Suprapubic skin (tissue), 4 donors: ENCODE measurements around the gene NR1H3. TPM values are rescaled to one million over a fixed set of nuclear protein-coding genes. Genes with fewer than 3 reads are reported as not detected.

ENCODE experiments used
- DNase-seq, 2 donors: peaks; one replicate each; pipeline ENCODE4 v3.0.0-alpha.2; 2019; ENCODE audit warnings: low spot score in 2 of 2
- H3K27ac ChIP-seq: fragments of 200-600 bp; sonication (generic); one replicate; pipeline ENCODE4 v1.5.1; 2019
- H3K27me3 ChIP-seq: fragments of 200-600 bp; sonication (generic); one replicate; pipeline ENCODE4 v1.5.1; 2019
- H3K36me3 ChIP-seq: fragments of 200-600 bp; sonication (generic); one replicate; pipeline ENCODE4 v1.5.1; 2019
- H3K4me1 ChIP-seq: fragments of 200-600 bp; sonication (generic); one replicate; pipeline ENCODE4 v1.5.1; 2019
- H3K4me3 ChIP-seq: fragments of 200-600 bp; sonication (generic); one replicate; pipeline ENCODE4 v1.5.1; 2019; ENCODE audit warnings: mild to moderate bottlenecking
- H3K9me3 ChIP-seq: fragments of 200-600 bp; sonication (generic); one replicate; pipeline ENCODE4 v1.5.1; 2019
- CTCF ChIP-seq, 2 donors: fragments of 200-600 bp in 1 of 2; fragments of 450-650 bp in 1 of 2; sonication (generic) in 1 of 2; IDR thresholded peaks; one replicate each; pipeline ENCODE4 v1.5.1; 2016 to 2019; ENCODE audit warnings: antibody characterized with exemption in 2 of 2, mild to moderate bottlenecking in 1 of 2, moderate library complexity in 1 of 2
- EP300 ChIP-seq: sonication (generic); formaldehyde crosslinking; IDR thresholded peaks from one replicate; pipeline ENCODE4 v1.6.1; 2017; ENCODE audit warnings: antibody characterized with exemption
- POLR2A ChIP-seq, 2 donors: fragments of 450-650 bp; IDR thresholded peaks; one replicate each; pipeline ENCODE4 v1.6.1; 2017; ENCODE audit warnings: antibody characterized with exemption in 2 of 2, mild to moderate bottlenecking in 2 of 2, moderate library complexity in 2 of 2
- POLR2AphosphoS5 ChIP-seq, 3 donors: sonication (generic); formaldehyde crosslinking; IDR thresholded peaks; one replicate each; pipeline ENCODE4 v1.6.1; 2017; ENCODE audit warnings: antibody characterized with exemption in 3 of 3
- WGBS: methylation state at CpG from one replicate; pipeline ENCODE4 v1.1.5; 2018; 5-methylcytosine and 5-hydroxymethylcytosine counted together
- total RNA-seq, 4 donors: library from RNA; depleted of rRNA; stranded (reverse); fragments of >200 nt; gene quantifications; one replicate each; pipeline ENCODE4 v1.1.0, GENCODE V29; 2016

NR1H3 gene
- total RNA-seq, 4 donors from 2014 or later = 17.5 to 27.0 (median 25.0) TPM

- H3K36me3 ChIP-seq = peaks cover 26% of the 10 kb centered on the region
- no peak for TF ChIP-seq POLR2AphosphoS5 (IDR thresholded peaks at IDR 0.05)
- TF ChIP-seq CTCF (IDR thresholded peaks at IDR 0.05) = no peak
- no peak for TF ChIP-seq EP300
- no peak for TF ChIP-seq POLR2A (IDR thresholded peaks at IDR 0.05)
- no peak for DNase-seq
- no peaks in the 10 kb centered on the region for H3K9me3 ChIP-seq
- H3K27ac ChIP-seq = peak overlapping the region; percentile 94
- H3K27me3 ChIP-seq = no peaks in the 10 kb centered on the region
- H3K4me1 ChIP-seq = peaks cover 37% of the 10 kb centered on the region
- WGBS = 1% methylated on average over 10 of the region's 12 CpGs
- peak overlapping the region; percentile 69 for H3K4me3 ChIP-seq
These were observed 41.5 kb upstream of the NR1H3 start for GRCh38 chr11:47216121-47216798.

- no peak for DNase-seq
- Histone ChIP-seq H3K4me1 (peaks cover 28% of the 10 kb centered on the region), H3K27ac (no peak overlapping the region), H3K4me3 (no peak overlapping the region), H3K27me3 (no peaks in the 10 kb centered on the region), H3K9me3 (no peaks in the 10 kb centered on the region), H3K36me3 (peaks cover 49% of the 10 kb centered on the region)
- TF ChIP-seq CTCF (IDR thresholded peaks at IDR 0.05) (no peak), POLR2AphosphoS5 (IDR thresholded peaks at IDR 0.05) (no peak), EP300 (no peak), POLR2A (IDR thresholded peaks at IDR 0.05) (no peak)
- 55% methylated on average over 1 of the region's 1 CpG for WGBS
These were observed 37.4 kb upstream of the NR1H3 start for GRCh38 chr11:47220401-47220821.

- Histone ChIP-seq H3K4me3 (no peak overlapping the region), H3K36me3 (peaks cover 64% of the 10 kb centered on the region), H3K27ac (no peak overlapping the region), H3K27me3 (no peaks in the 10 kb centered on the region), H3K4me1 (peaks cover 12% of the 10 kb centered on the region), H3K9me3 (no peaks in the 10 kb centered on the region)
- DNase-seq = no peak
- no peak for TF ChIP-seq CTCF (IDR thresholded peaks at IDR 0.05)
- TF ChIP-seq POLR2AphosphoS5 (IDR thresholded peaks at IDR 0.05) = no peak
- TF ChIP-seq POLR2A (IDR thresholded peaks at IDR 0.05) = no peak
- TF ChIP-seq EP300 = no peak
- 89% methylated on average over 2 of the region's 2 CpGs for WGBS
These were observed 35.1 kb upstream of the NR1H3 start for GRCh38 chr11:47222696-47223095.

- Histone ChIP-seq H3K27ac (no peak overlapping the region), H3K9me3 (no peaks in the 10 kb centered on the region), H3K4me1 (peaks cover under 1% of the 10 kb centered on the region), H3K36me3 (peaks cover 52% of the 10 kb centered on the region), H3K4me3 (no peak overlapping the region), H3K27me3 (no peaks in the 10 kb centered on the region)
- TF ChIP-seq POLR2A (IDR thresholded peaks at IDR 0.05) = no peak
- TF ChIP-seq EP300 = no peak
- no peak for TF ChIP-seq CTCF (IDR thresholded peaks at IDR 0.05)
- WGBS = 92% methylated on average over 7 of the region's 7 CpGs
- DNase-seq = no peak
These were observed 32.0 kb upstream of the NR1H3 start for GRCh38 chr11:47225552-47226400.

GRCh38 chr11:47229161-47229560 is 28.6 kb upstream of the NR1H3 start:
- no peak for DNase-seq
- Histone ChIP-seq H3K4me1 (no peaks in the 10 kb centered on the region), H3K27me3 (no peaks in the 10 kb centered on the region), H3K9me3 (no peaks in the 10 kb centered on the region), H3K36me3 (peaks cover 52% of the 10 kb centered on the region), H3K27ac (no peak overlapping the region), H3K4me3 (no peak overlapping the region)
- no peak for TF ChIP-seq POLR2AphosphoS5 (IDR thresholded peaks at IDR 0.05)
- TF ChIP-seq EP300 = no peak
- no peak for TF ChIP-seq CTCF (IDR thresholded peaks at IDR 0.05)
- no peak for TF ChIP-seq POLR2A (IDR thresholded peaks at IDR 0.05)
- WGBS = 91% methylated on average over 8 of the region's 8 CpGs
